Measurements from ENCODE around the gene NDST1. TPM values are rescaled to one million over a fixed set of nuclear protein-coding genes. Genes with fewer than 3 reads are reported as not detected.

Gene NDST1
- total RNA-seq, 6 experiments from 2014 or later: 38.1 to 97.5 (median 76.0) TPM

DNA sequence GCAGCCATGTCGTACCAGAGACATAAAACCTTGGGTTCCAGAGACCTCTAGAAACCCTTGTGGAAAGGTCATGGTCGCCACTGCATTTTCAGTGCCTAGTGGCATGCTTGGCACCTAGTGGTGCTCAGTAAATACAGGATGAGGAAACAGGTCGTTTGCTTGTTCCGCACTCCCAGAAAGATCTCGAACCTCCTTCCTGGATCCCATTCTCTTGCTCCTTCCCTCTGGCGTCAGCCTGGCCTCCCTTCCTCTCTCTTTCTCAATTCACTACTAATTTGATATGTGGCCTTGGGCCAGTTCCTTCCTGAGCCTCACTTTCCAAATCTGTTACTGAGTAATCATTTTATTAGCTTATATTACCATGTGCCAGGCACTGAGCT is 4.4 kb downstream of the NDST1 start:
- ATAC-seq (peak; percentile 50 to 61 (median 56)), DNase-seq (peak; percentile 53 to 87 (median 72))
- no peak for TF ChIP-seq POLR2A (IDR thresholded peaks at IDR 0.05)
- TF ChIP-seq, protein P1, sequence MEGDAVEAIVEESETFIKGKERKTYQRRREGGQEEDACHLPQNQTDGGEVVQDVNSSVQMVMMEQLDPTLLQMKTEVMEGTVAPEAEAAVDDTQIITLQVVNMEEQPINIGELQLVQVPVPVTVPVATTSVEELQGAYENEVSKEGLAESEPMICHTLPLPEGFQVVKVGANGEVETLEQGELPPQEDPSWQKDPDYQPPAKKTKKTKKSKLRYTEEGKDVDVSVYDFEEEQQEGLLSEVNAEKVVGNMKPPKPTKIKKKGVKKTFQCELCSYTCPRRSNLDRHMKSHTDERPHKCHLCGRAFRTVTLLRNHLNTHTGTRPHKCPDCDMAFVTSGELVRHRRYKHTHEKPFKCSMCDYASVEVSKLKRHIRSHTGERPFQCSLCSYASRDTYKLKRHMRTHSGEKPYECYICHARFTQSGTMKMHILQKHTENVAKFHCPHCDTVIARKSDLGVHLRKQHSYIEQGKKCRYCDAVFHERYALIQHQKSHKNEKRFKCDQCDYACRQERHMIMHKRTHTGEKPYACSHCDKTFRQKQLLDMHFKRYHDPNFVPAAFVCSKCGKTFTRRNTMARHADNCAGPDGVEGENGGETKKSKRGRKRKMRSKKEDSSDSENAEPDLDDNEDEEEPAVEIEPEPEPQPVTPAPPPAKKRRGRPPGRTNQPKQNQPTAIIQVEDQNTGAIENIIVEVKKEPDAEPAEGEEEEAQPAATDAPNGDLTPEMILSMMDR (IDR thresholded peaks at IDR 0.05): no peak
- Histone ChIP-seq H3K27ac (peak overlapping the region; percentile 87 to 93 (median 90)), H3K4me3 (no peak overlapping the region), H3K36me3 (no peaks in the 10 kb centered on the region), H3K9me3 (no peaks in the 10 kb centered on the region), H3K27me3 (no peaks in the 10 kb centered on the region), H3K4me1 (peaks cover 0 to 99% (median 54%) of the 10 kb centered on the region in 4 donors)
- intact Hi-C loops (cut with DNase I): no loop called here
- WGBS (ENCODE audit: insufficient coverage, low coverage, low lambda C conversion rate, missing lambda C conversion rate): 14% methylated on average over 5 of the region's 6 CpGs

- DNase-seq (no peak), ATAC-seq (no peak)
- Histone ChIP-seq H3K27me3 (no peaks in the 10 kb centered on the region), H3K27ac (peak overlapping the region; percentile 87 to 93 (median 90)), H3K36me3 (peaks cover 0 to under 1% (median 0%) of the 10 kb centered on the region in 4 donors), H3K4me3 (no peak overlapping the region), H3K9me3 (no peaks in the 10 kb centered on the region), H3K4me1 (peaks cover 0 to 99% (median 54%) of the 10 kb centered on the region in 4 donors)
- TF ChIP-seq, protein P1 (IDR thresholded peaks at IDR 0.05): no peak
- no peak for TF ChIP-seq POLR2A (IDR thresholded peaks at IDR 0.05)
- 82% methylated on average over 13 of the region's 15 CpGs for WGBS (ENCODE audit: insufficient coverage, low coverage, low lambda C conversion rate, missing lambda C conversion rate)
- intact Hi-C loops (cut with DNase I): no loop called here
Observed at GRCh38 chr5:150513375-150514309, 5.7 kb downstream of the NDST1 start.

- intact Hi-C loops (cut with DNase I): no loop called here
Observed at GRCh38 chr5:150514708-150515211, 6.8 kb downstream of the NDST1 start.

DNA sequence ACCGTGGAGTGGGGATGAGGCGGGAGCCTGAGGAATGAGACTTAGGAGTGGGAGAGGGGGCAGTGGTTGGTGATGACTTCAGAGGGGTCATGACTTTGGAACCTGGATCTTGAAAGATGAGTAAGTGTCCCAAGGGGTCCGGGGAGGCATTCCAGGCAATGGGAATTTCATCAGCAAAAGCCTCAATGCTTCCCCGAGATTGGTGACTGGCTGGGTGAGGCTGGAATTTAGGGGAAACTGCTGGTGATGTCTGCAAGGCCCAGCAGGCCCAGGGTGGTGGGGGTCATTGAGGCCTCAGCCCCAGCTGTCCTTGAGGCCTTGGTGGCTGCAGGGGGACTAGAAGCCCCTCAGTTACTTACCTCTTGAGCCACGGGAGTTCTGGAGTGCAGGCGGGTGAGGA is 7.5 kb downstream of the NDST1 start:
- H3K27me3 ChIP-seq: no peaks in the 10 kb centered on the region
- DNase-seq (no peak), ATAC-seq (no peak)
- peaks cover 0 to 99% (median 58%) of the 10 kb centered on the region in 4 donors for H3K4me1 ChIP-seq
- intact Hi-C loops (cut with DNase I): no loop called here
- H3K36me3 ChIP-seq: peaks cover 0 to 7% (median 0%) of the 10 kb centered on the region in 4 donors
- H3K27ac ChIP-seq: peak overlapping the region; percentile 73 to 93 (median 90)
- no peak overlapping the region for H3K4me3 ChIP-seq
- WGBS (ENCODE audit: insufficient coverage, low coverage, low lambda C conversion rate, missing lambda C conversion rate): 53% methylated on average over 3 of the region's 6 CpGs
- no peak for TF ChIP-seq POLR2A (IDR thresholded peaks at IDR 0.05)
- TF ChIP-seq, protein P1 (IDR thresholded peaks at IDR 0.05): no peak
- no peaks in the 10 kb centered on the region for H3K9me3 ChIP-seq

More at GRCh38 chr5:150514708-150515211, 6.8 kb downstream of the NDST1 start:
- peak in 3 of 4 donors; percentile 0 to 2 (median 1) for ATAC-seq
- TF ChIP-seq, protein P1 (IDR thresholded peaks at IDR 0.05): no peak
- no peak for TF ChIP-seq POLR2A (IDR thresholded peaks at IDR 0.05)
- peak overlapping the region; percentile 73 to 93 (median 90) for H3K27ac ChIP-seq
- peaks cover 0 to 99% (median 56%) of the 10 kb centered on the region in 4 donors for H3K4me1 ChIP-seq
- no peaks in the 10 kb centered on the region for H3K27me3 ChIP-seq
- WGBS (ENCODE audit: insufficient coverage, low coverage, low lambda C conversion rate, missing lambda C conversion rate): 0% methylated on average over 2 of the region's 3 CpGs
- DNase-seq: peak in 2 of 3 donors; percentile 72 to 80
- H3K9me3 ChIP-seq: no peaks in the 10 kb centered on the region
- H3K4me3 ChIP-seq: no peak overlapping the region
- peaks cover 0 to 7% (median 0%) of the 10 kb centered on the region in 4 donors for H3K36me3 ChIP-seq
